GM13976 (cell line): ENCODE data around the gene FNIP2.
"Not testable (repeated sequence)": the region's sequence is repeated elsewhere in the genome, so short reads cannot be mapped to it uniquely, and the experiment has no call there.

ENCODE experiments used
- DNase-seq: peaks from one replicate; pipeline ENCODE4 v3.0.0; 2012; ENCODE audit warnings: low spot score
- in situ Hi-C: fragments of 300-500 bp; cut with MboI; formaldehyde crosslinking; loops from one replicate; pipeline ENCODE4 v1.12.0; 2022; ENCODE audit warnings: low sequenced_read_pairs, mixed read lengths, inconsistent platforms; ENCODE audit not compliant: unreplicated experiment
- TF ChIP-seq, protein P1 (sequence below): IDR thresholded peaks from 2 replicates; pipeline ENCODE4 v1.5.1; 2012; ENCODE audit warnings: borderline replicate concordance, mild to moderate bottlenecking; ENCODE audit not compliant: insufficient read depth; ENCODE audit errors: extremely low read depth, missing control alignments, control extremely low read depth

Gene FNIP2

DNA sequence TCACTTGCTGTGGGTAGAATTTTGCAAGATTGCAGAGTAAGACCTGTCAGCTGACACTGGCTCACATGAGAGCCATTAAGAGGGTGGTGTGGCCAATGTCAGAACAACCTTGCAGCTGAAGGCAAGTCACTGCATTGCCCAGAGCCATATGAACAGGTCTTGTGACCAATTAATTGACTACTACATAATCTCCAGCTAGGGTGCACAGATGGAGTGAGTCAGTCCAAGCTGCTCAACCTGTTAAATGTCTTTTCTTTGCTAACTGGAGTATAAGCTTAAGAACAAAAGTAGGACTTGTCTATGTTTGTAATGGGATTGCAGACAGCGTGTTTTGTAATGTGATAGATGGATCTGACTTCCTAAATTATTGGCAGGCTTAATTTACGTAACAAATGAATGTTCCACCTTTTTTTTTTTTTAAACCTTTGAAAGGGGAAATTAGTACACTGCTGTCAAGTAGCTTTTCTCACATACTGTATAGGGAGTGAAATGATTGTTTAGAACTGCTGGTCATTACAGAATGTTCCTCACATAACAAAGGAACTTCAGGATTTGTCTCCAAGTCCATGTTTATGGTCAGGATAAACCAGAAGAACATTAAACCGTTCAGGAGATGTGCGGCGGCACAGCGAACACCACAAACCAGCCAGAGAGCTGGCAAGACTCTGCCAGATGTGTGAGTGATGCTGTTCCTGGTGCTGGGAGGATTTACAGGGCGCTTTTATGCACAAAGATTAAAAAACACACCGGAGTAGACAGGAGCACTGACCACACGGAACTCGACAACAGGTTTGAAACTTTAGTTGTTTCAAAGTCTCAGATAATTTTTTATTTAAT is 37.0 kb downstream of the FNIP2 start:
- in situ Hi-C loops, result no loop called here
- TF ChIP-seq, protein P1, sequence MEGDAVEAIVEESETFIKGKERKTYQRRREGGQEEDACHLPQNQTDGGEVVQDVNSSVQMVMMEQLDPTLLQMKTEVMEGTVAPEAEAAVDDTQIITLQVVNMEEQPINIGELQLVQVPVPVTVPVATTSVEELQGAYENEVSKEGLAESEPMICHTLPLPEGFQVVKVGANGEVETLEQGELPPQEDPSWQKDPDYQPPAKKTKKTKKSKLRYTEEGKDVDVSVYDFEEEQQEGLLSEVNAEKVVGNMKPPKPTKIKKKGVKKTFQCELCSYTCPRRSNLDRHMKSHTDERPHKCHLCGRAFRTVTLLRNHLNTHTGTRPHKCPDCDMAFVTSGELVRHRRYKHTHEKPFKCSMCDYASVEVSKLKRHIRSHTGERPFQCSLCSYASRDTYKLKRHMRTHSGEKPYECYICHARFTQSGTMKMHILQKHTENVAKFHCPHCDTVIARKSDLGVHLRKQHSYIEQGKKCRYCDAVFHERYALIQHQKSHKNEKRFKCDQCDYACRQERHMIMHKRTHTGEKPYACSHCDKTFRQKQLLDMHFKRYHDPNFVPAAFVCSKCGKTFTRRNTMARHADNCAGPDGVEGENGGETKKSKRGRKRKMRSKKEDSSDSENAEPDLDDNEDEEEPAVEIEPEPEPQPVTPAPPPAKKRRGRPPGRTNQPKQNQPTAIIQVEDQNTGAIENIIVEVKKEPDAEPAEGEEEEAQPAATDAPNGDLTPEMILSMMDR, result no peak
- no peak for DNase-seq

DNA sequence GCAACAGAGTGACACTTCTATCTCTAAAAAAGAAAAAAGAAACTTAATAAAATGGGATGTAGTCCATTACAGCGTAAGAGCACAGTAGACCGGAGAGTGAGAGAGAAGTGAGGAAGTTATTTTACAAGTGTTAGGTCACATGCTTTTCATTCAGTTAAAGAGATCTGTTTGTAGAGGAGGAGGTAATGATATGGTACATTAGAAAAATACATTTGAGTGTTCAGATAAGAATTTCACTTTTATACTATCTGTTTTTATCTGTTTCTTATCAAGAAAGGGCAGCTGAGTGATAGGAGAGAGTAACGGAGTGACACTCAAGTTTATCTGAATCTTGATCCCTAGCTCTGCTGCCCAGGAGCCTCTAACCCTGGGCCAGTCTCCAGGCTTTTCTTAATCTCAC is 38.9 kb downstream of the FNIP2 start:
- no peak for DNase-seq
- in situ Hi-C loops, result no loop called here

DNA sequence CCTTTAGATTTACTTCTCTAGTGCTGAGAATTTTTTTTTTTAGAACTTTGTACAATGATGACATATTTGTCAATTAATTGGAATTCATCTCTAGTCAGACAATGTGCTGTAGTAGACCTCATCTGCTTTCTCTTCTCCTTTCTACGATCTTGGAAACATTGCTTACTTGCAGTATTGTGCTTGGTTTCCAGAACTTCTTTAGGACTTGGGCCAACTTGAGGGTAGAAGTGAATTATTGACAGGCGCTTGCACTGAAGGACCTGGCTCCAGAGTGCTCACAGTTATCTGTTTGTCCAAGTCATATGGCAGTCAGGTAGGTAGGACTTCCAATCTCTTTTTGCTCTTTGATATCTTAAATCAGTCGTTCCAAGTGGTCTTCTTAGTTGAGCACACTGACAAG is 39.6 kb downstream of the FNIP2 start:
- TF ChIP-seq, protein P1, result no peak
- in situ Hi-C loops, result no loop called here
- DNase-seq, result no peak

More for the DNA sequence above, 38.9 kb downstream of the FNIP2 start:
- TF ChIP-seq, protein P1, result no peak

DNA sequence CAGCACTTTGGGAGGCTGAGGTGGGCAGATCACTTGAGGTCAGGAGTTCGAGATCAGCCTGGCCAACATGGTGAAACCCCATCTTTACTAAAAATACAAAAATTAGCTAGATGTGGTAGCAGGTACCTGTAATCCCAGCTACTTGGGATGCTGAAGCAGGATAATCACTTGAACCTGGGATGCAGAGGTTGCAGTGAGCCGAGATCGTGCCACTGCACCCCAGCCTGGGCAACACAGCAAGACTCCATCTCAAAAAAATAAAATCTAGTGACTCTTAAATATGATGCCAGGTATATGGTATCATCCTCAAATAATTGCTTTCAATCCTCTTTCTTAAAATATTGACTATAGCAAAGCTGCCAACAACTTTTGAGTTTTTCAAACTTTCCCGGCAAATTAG is 40.4 kb downstream of the FNIP2 start:
- DNase-seq, result not testable (repeated sequence)

DNA sequence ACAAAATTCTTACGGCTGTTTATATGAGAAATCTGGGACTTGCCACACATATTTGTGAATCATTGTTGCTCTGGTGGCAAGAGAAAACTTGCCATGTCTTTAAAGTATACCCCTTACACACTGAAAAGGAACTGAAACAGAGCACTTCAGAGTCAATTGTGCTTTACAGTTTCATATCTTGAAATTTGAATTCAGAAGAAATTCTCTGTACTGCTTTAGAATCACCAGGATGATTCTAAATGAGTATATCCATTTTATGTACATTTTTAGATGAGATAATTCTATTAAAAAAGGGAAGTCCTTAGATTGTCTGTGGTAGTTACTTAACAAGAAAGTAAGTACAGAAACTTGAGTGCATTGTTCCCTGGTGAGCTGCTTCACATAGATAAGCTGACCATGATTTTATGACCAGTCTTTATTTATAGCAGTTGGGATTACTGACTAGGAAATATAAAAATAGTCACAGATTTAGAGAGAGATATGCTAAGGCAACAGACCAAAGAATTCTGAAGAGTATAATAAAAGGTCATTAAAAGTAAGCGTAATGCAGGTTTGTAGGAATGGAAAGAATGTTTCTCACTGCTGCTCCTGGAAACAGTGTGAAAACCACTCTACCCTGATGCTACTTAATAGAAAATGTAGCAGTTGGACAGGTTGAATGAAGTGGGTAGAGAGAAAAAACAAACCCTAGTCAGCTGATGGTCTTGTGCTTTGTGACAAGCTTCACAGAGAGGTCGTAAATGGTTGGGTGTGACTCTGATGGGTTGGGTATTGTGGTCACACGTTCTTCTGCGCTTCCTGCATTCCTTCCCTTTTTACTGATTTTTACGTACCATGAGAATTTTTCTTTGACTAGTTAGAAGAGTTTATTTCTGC is 41.0 kb downstream of the FNIP2 start:
- in situ Hi-C loops, result no loop called here
- TF ChIP-seq, protein P1, result no peak
- peak; percentile 21 for DNase-seq

More for the DNA sequence above, 40.4 kb downstream of the FNIP2 start:
- in situ Hi-C loops, result not testable (repeated sequence)

DNA sequence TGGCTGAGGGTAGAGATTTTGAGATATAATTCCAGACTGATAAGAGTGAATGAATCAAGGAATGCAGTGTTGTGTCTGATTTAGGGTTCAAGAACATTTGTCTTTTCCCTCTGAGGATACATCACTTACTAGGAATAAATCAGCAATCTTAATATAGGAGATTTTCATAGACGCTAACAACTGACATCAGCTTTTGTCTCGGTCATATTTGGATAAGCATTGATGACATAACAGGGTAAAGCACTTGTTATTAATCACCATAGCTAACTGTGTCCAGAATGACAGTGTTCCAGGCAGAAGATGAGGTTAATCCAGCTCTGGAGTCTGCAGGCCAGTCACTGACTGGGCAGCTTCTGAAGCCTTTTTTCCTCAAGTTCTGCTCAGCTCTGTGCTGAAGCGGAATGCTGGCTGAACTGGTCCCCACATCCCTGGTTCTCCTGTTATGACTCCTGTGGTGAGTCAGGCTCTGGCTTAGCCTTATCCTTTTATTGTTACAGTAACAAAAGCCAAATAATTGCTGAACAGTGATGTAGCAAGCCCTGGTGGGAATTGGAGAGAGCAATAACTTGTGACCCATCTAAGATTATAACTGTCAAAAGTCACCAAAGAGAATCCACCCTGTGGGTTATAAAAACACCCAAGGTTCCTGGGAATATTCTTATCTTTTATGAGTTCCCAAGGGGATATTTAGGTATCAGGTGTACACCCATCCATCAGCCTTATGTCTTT is 41.8 kb downstream of the FNIP2 start:
- no peak for DNase-seq
- in situ Hi-C loops, result no loop called here
- TF ChIP-seq, protein P1, result no peak

DNA sequence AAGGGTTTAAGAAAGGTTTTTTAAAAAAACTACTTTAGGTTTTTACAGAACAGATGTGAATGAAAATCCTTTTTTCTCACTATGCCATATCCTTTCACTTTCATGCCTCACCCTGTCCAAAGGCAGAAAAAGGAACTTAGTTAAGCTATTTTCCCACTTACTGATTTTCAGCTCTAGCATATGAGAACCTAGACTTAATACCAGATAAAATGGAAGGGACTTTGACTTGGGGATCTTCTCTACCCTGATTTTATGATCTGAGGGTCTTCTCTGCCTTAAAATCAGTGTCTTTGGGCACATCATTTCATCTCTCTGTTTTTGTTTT is 42.4 kb downstream of the FNIP2 start:
- in situ Hi-C loops, result no loop called here
- no peak for DNase-seq
- TF ChIP-seq, protein P1, result no peak
